IMR-90 (cell line): ENCODE data around the gene BTBD9. TPM values are rescaled to one million over a fixed set of nuclear protein-coding genes. Genes with fewer than 3 reads are reported as not detected.

Experiments used
- ATAC-seq: fragments of 200-7000 bp; cut with Tn5 transposase; 2 replicates; pipeline ENCODE4 v1.9.1; 2020; ENCODE audit warnings: low read depth, mild to moderate bottlenecking, moderate library complexity
- BruUV-seq: library from RNA; stranded (reverse); fragments of 400-500 nt; replicated peaks from 2 replicates; lab custom pipeline; 2021; lab: Mats Ljungman, UMichigan
- CTCF ChIA-PET: fragments of 300-600 bp; formaldehyde crosslinking; extraction: SDS; loops from one replicate; lab custom pipeline; 2021; ENCODE audit warnings: antibody characterized with exemption; lab: Yijun Ruan, JAX
- POLR2A ChIA-PET: fragments of 300-600 bp; sonication (Branson Sonifier 250); formaldehyde crosslinking; loops from one replicate; lab custom pipeline; 2022; ENCODE audit warnings: antibody characterized with exemption; ENCODE audit not compliant: unreplicated experiment; lab: Charles Lee
- DNase-seq: peaks from one replicate; pipeline ENCODE4 v3.0.0; 2013
- H2AFZ ChIP-seq: replicated peaks from 2 replicates; pipeline ENCODE3; 2013; ENCODE audit warnings: low read length, mild to moderate bottlenecking; ENCODE audit not compliant: poor library complexity
- H2AK5ac ChIP-seq: 2 replicates; pipeline ENCODE4 v1.6.1; 2013; ENCODE audit warnings: low read depth, low read length, inconsistent platforms
- H2AK9ac ChIP-seq: replicated peaks from 2 replicates; pipeline ENCODE3; 2013; ENCODE audit warnings: mild to moderate bottlenecking, low read depth, low read length, moderate library complexity; ENCODE audit not compliant: poor library complexity
- H2BK120ac ChIP-seq: 2 replicates; pipeline ENCODE4 v1.6.1; 2013; ENCODE audit warnings: low read depth, low read length, inconsistent platforms
- H2BK15ac ChIP-seq: 3 replicates; pipeline ENCODE4 v1.6.1; 2013; ENCODE audit warnings: low read depth, low read length, inconsistent platforms
- H2BK20ac ChIP-seq: 2 replicates; pipeline ENCODE4 v1.6.1; 2013; ENCODE audit warnings: low read depth, mild to moderate bottlenecking, inconsistent platforms, low read length, moderate library complexity
- H2BK5ac ChIP-seq: 2 replicates; pipeline ENCODE4 v1.6.1; 2013; ENCODE audit warnings: mild to moderate bottlenecking, low read depth, low read length, inconsistent platforms; ENCODE audit not compliant: poor library complexity, severe bottlenecking
- H3K14ac ChIP-seq: replicated peaks from 2 replicates; pipeline ENCODE4 v1.6.1; 2013; ENCODE audit warnings: low read depth, low read length, inconsistent platforms
- H3K18ac ChIP-seq: 2 replicates; pipeline ENCODE4 v1.6.1; 2013; ENCODE audit warnings: low read depth, low read length, control low read depth
- H3K23ac ChIP-seq: 2 replicates; pipeline ENCODE4 v1.6.1; 2013; ENCODE audit warnings: low read depth, low read length, inconsistent platforms
- H3K27ac ChIP-seq: 2 replicates; pipeline ENCODE4 v1.5.1; 2013; ENCODE audit warnings: mild to moderate bottlenecking, control low read depth, low read length; ENCODE audit not compliant: insufficient read depth
- H3K27me3 ChIP-seq: 2 replicates; pipeline ENCODE4 v1.6.1; 2013; ENCODE audit warnings: low read length; ENCODE audit not compliant: control insufficient read depth, insufficient read depth
- H3K36me3 ChIP-seq: 2 replicates; pipeline ENCODE4 v1.6.1; 2013; ENCODE audit warnings: low read length, mixed read lengths; ENCODE audit not compliant: control insufficient read depth, insufficient read depth
- H3K4ac ChIP-seq: 2 replicates; pipeline ENCODE4 v1.6.1; 2013; ENCODE audit warnings: low read depth, low read length, inconsistent platforms
- H3K4me1 ChIP-seq: 2 replicates; pipeline ENCODE4 v1.6.1; 2013; ENCODE audit warnings: low read length, mixed read lengths; ENCODE audit not compliant: control insufficient read depth, insufficient read depth
- H3K4me2 ChIP-seq: 2 replicates; pipeline ENCODE4 v1.6.1; 2013; ENCODE audit warnings: low read depth, mild to moderate bottlenecking, control low read depth, low read length, moderate library complexity
- H3K4me3 ChIP-seq: 2 replicates; pipeline ENCODE4 v1.5.1; 2013; ENCODE audit warnings: low read depth, mild to moderate bottlenecking, control low read depth, low read length, moderate library complexity; ENCODE audit not compliant: insufficient read depth
- H3K56ac ChIP-seq: 2 replicates; pipeline ENCODE4 v1.6.1; 2013; ENCODE audit warnings: low read length, inconsistent platforms; ENCODE audit not compliant: insufficient read depth; ENCODE audit errors: extremely low read depth
- H3K79me1 ChIP-seq, 2 experiments: 2 replicates each; pipeline ENCODE4 v1.6.1; 2013; ENCODE audit warnings: low read length in 2 of 2, inconsistent platforms in 1 of 2, low read depth in 1 of 2
- H3K9ac ChIP-seq: 2 replicates; pipeline ENCODE4 v1.6.1; 2013; ENCODE audit warnings: low read depth, low read length, control low read depth
- H3K9me1 ChIP-seq: 2 replicates; pipeline ENCODE4 v1.6.1; 2013; ENCODE audit warnings: low read length, inconsistent platforms; ENCODE audit not compliant: insufficient read depth
- H3K9me3 ChIP-seq: 2 replicates; pipeline ENCODE4 v1.6.1; 2013; ENCODE audit warnings: low read length; ENCODE audit not compliant: control insufficient read depth, insufficient read depth
- H4K20me1 ChIP-seq: 2 replicates; pipeline ENCODE4 v1.6.1; 2013; ENCODE audit warnings: low read length, inconsistent platforms; ENCODE audit not compliant: insufficient read depth
- H4K5ac ChIP-seq: 2 replicates; pipeline ENCODE4 v1.6.1; 2013; ENCODE audit warnings: mild to moderate bottlenecking, low read depth, low read length, control low read depth
- H4K8ac ChIP-seq, 2 experiments: 2 replicates each; pipeline ENCODE4 v1.6.1; 2013; ENCODE audit warnings: low read depth in 2 of 2, low read length in 2 of 2, control low read depth in 1 of 2, inconsistent platforms in 1 of 2
- H4K91ac ChIP-seq: 2 replicates; pipeline ENCODE4 v1.6.1; 2013; ENCODE audit warnings: low read depth, low read length, inconsistent platforms; ENCODE audit not compliant: insufficient read depth
- BHLHE40 ChIP-seq: fragments of 150-350 bp; IDR thresholded peaks from 2 replicates; pipeline ENCODE4 v1.6.1; 2016; ENCODE audit warnings: mild to moderate bottlenecking, low read depth, low read length
- CEBPB ChIP-seq: IDR thresholded peaks from 2 replicates; pipeline ENCODE4 v1.6.1; 2012; ENCODE audit warnings: low read depth, low read length, improper control_type of control experiment
- CHD1 ChIP-seq: IDR thresholded peaks from 2 replicates; pipeline ENCODE4 v1.6.1; 2012; ENCODE audit warnings: low read depth, low read length, improper control_type of control experiment
- CTCF ChIP-seq: conservative IDR thresholded peaks from 2 replicates; pipeline ENCODE4 v1.5.1; 2012; ENCODE audit warnings: mild to moderate bottlenecking, low read depth, low read length, improper control_type of control experiment
- FOS ChIP-seq: fragments of 150-350 bp; IDR thresholded peaks from 2 replicates; pipeline ENCODE4 v1.6.1; 2016; ENCODE audit warnings: low read depth, low read length
- MAFK ChIP-seq: IDR thresholded peaks from 2 replicates; pipeline ENCODE4 v1.6.1; 2012; ENCODE audit warnings: low read depth, low read length, improper control_type of control experiment
- MAZ ChIP-seq: IDR thresholded peaks from 2 replicates; pipeline ENCODE4 v1.6.1; 2012; ENCODE audit warnings: low read depth, mild to moderate bottlenecking, low read length, improper control_type of control experiment, moderate library complexity, borderline replicate concordance
- MXI1 ChIP-seq: IDR thresholded peaks from 2 replicates; pipeline ENCODE4 v1.6.1; 2012; ENCODE audit warnings: low read depth, mild to moderate bottlenecking, low read length, moderate library complexity, borderline replicate concordance
- NFE2L2 ChIP-seq: fragments of 150-350 bp; IDR thresholded peaks from 2 replicates; pipeline ENCODE4 v1.6.1; 2016; ENCODE audit warnings: low read depth, mild to moderate bottlenecking, low read length
- POLR2A ChIP-seq: IDR thresholded peaks from 2 replicates; pipeline ENCODE4 v1.6.1; 2012; ENCODE audit warnings: mild to moderate bottlenecking, low read depth, low read length
- RAD21 ChIP-seq: IDR thresholded peaks from 2 replicates; pipeline ENCODE4 v1.6.1; 2012; ENCODE audit warnings: low read length, improper control_type of control experiment
- RCOR1 ChIP-seq: IDR thresholded peaks from 2 replicates; pipeline ENCODE4 v1.6.1; 2012; ENCODE audit warnings: mild to moderate bottlenecking, low read length, improper control_type of control experiment; ENCODE audit not compliant: insufficient replicate concordance
- RFX5 ChIP-seq: IDR thresholded peaks from 2 replicates; pipeline ENCODE4 v1.8.0; 2012; ENCODE audit warnings: low read depth, mild to moderate bottlenecking, low read length, moderate library complexity
- SMC3 ChIP-seq: fragments of 150-350 bp; IDR thresholded peaks from 2 replicates; pipeline ENCODE4 v1.6.1; 2016; ENCODE audit warnings: low read depth, mild to moderate bottlenecking, antibody characterized with exemption, low read length, moderate library complexity
- WGBS, 2 experiments: methylation state at CpG; one replicate each; pipeline versions ENCODE4 v1.1.5 to v1.1.7; 2013; ENCODE audit warnings: missing lambda C conversion rate in 2 of 2; ENCODE audit not compliant: insufficient read length in 1 of 2; ENCODE audit errors: extremely low coverage in 2 of 2; 5-methylcytosine and 5-hydroxymethylcytosine counted together
- dilution Hi-C: fragments of 300-500 bp; cut with HindIII; formaldehyde crosslinking; loops from one replicate; pipeline ENCODE4 v1.14.3; 2018; ENCODE audit warnings: low sequenced_read_pairs; ENCODE audit not compliant: unreplicated experiment
- in situ Hi-C: fragments of 300-500 bp; cut with MboI; formaldehyde crosslinking; loops from 3 replicates; pipeline ENCODE4 v1.14.3; 2019; ENCODE audit warnings: low sequenced_read_pairs, inconsistent platforms, mixed read lengths
- intact Hi-C: fragments of 100-400 bp; cut with micrococcal nuclease; formaldehyde crosslinking; loops from 2 replicates; pipeline ENCODE4 v1.10.0; 2022
- polyA plus RNA-seq, 3 experiments: library from polyadenylated mRNA; depleted of rRNA; stranded (reverse); fragments of >200 nt; gene quantifications; 2 replicates each; pipeline ENCODE4 v1.2.3, GENCODE V29; 2012; ENCODE audit warnings: low replicate concordance in 1 of 3
- total RNA-seq: library from RNA; depleted of rRNA; stranded (reverse); fragments of >200 nt; gene quantifications from 2 replicates; pipeline ENCODE4 v1.2.3, GENCODE V29; 2012
- TF ChIP-seq, protein P1 (sequence below): fragments of 150-350 bp; IDR thresholded peaks from 2 replicates; pipeline ENCODE4 v1.6.1; 2017; ENCODE audit warnings: mild to moderate bottlenecking, antibody characterized with exemption, low read length, low read depth
- TF ChIP-seq, protein P2 (sequence below): fragments of 150-350 bp; IDR thresholded peaks from 2 replicates; pipeline ENCODE4 v1.6.1; 2016; ENCODE audit warnings: low read depth, mild to moderate bottlenecking, low read length, moderate library complexity, borderline replicate concordance

BTBD9 gene
- total and polyA plus RNA-seq, 2 of the 4 experiments (the other 2 are of a cell fraction): 4.1 to 22.0 TPM

- Histone ChIP-seq H4K5ac (no peak overlapping the region), H3K23ac (no peak overlapping the region), H3K4me3 (no peak overlapping the region), H3K9me1 (no peaks in the 10 kb centered on the region), H3K4me2 (no peak overlapping the region), H3K79me1 (no peaks in the 10 kb centered on the region), H3K27me3 (no peaks in the 10 kb centered on the region), H2BK20ac (no peak overlapping the region), H3K18ac (no peak overlapping the region), H2BK5ac (peak overlapping the region; percentile 8), H2AK9ac (no peak overlapping the region), H2BK120ac (no peak overlapping the region), H3K9ac (no peak overlapping the region), H2BK15ac (no peak overlapping the region), H4K20me1 (no peaks in the 10 kb centered on the region), H3K4me1 (peaks cover 2% of the 10 kb centered on the region), H3K9me3 (no peaks in the 10 kb centered on the region), H3K56ac (no peak overlapping the region), H3K4ac (no peak overlapping the region), H4K91ac (no peak overlapping the region), H2AFZ (no peak overlapping the region), H3K36me3 (no peaks in the 10 kb centered on the region), H3K27ac (no peak overlapping the region), H3K14ac (no peak overlapping the region), H2AK5ac (no peak overlapping the region), H4K8ac (no peak overlapping the region)
- dilution Hi-C loops (no loop called here), intact Hi-C loops (no loop called here), in situ Hi-C loops (no loop called here)
- no TSS peak for BruUV-seq
- ATAC-seq (no peak), DNase-seq (no peak)
- ChIA-PET POLR2A (no interaction called here), CTCF (no interaction called here)
- no peak for TF ChIP-seq RAD21
- TF ChIP-seq FOS: no peak
- TF ChIP-seq CEBPB: no peak
- no peak for TF ChIP-seq MXI1
- TF ChIP-seq POLR2A: no peak
- TF ChIP-seq CHD1: no peak
- no peak for TF ChIP-seq BHLHE40
- TF ChIP-seq, protein P1, sequence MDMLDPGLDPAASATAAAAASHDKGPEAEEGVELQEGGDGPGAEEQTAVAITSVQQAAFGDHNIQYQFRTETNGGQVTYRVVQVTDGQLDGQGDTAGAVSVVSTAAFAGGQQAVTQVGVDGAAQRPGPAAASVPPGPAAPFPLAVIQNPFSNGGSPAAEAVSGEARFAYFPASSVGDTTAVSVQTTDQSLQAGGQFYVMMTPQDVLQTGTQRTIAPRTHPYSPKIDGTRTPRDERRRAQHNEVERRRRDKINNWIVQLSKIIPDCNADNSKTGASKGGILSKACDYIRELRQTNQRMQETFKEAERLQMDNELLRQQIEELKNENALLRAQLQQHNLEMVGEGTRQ: no peak
- TF ChIP-seq, protein P2, sequence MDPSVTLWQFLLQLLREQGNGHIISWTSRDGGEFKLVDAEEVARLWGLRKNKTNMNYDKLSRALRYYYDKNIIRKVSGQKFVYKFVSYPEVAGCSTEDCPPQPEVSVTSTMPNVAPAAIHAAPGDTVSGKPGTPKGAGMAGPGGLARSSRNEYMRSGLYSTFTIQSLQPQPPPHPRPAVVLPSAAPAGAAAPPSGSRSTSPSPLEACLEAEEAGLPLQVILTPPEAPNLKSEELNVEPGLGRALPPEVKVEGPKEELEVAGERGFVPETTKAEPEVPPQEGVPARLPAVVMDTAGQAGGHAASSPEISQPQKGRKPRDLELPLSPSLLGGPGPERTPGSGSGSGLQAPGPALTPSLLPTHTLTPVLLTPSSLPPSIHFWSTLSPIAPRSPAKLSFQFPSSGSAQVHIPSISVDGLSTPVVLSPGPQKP: no peak
- TF ChIP-seq SMC3: no peak
- TF ChIP-seq CTCF: no peak
- no peak for TF ChIP-seq RFX5
- TF ChIP-seq NFE2L2: no peak
- no peak for TF ChIP-seq MAZ
- TF ChIP-seq MAFK: no peak
- TF ChIP-seq RCOR1: no peak
- WGBS, 2 experiments: no CpG with 5 or more reads among the region's 2 CpGs
Observed at GRCh38 chr6:38302838-38303237, 336.9 kb downstream of the BTBD9 start.
